ENCODE data around the gene MCRS1.

Gene MCRS1

GRCh38 chr12:49584591-49584990, 16.6 kb upstream of the MCRS1 start:
- Histone ChIP-seq H4K8ac (ENCODE audit: low read depth, low read length) (no peak overlapping the region), H3K56ac (ENCODE audit: low read length) (no peak overlapping the region), H4K5ac (ENCODE audit: low read length) (no peak overlapping the region), H3K9ac (ENCODE audit: low read length) (no peak overlapping the region), H3K36me3 (ENCODE audit: control insufficient read depth, insufficient read depth, low read length) (no peaks in the 10 kb centered on the region), H2BK5ac (ENCODE audit: low read length) (no peak overlapping the region), H2BK15ac (replicated peaks; ENCODE audit: low read depth) (no peak overlapping the region), H3K27me3 (ENCODE audit: insufficient read depth, low read length, poor library complexity) (no peaks in the 10 kb centered on the region), H2AK5ac (ENCODE audit: low read length) (no peak overlapping the region), H3K79me1 (ENCODE audit: low read length) (peaks cover 2% of the 10 kb centered on the region), H3K4me1 (ENCODE audit: control insufficient read depth, low read depth, low read length) (no peaks in the 10 kb centered on the region), H3K18ac (ENCODE audit: low read length) (no peak overlapping the region), H3K4ac (ENCODE audit: low read depth, low read length) (no peak overlapping the region), H3K79me2 (ENCODE audit: control insufficient read depth, insufficient read depth, low read length) (no peaks in the 10 kb centered on the region), H3K27ac (ENCODE audit: low read depth, low read length) (no peak overlapping the region), H3K4me3 (ENCODE audit: low read length) (no peak overlapping the region), H2BK120ac (ENCODE audit: low read depth, low read length) (no peak overlapping the region), H3K23ac (ENCODE audit: low read length) (no peak overlapping the region), H3K4me2 (ENCODE audit: low read length) (no peak overlapping the region)
- DNase-seq: no peak
- no CpG with 5 or more reads among the region's 7 CpGs for WGBS (ENCODE audit: extremely low coverage, insufficient coverage, low lambda C conversion rate)

- no peak overlapping the region for H2BK120ac ChIP-seq (ENCODE audit: low read depth, low read length)
- H3K27ac ChIP-seq (ENCODE audit: low read depth, low read length): no peak overlapping the region
- no peak overlapping the region for H3K56ac ChIP-seq (ENCODE audit: low read length)
- no peak overlapping the region for H4K5ac ChIP-seq (ENCODE audit: low read length)
- no peaks in the 10 kb centered on the region for H3K27me3 ChIP-seq (ENCODE audit: insufficient read depth, low read length, poor library complexity)
- no peak overlapping the region for H2BK5ac ChIP-seq (ENCODE audit: low read length)
- no peak overlapping the region for H3K23ac ChIP-seq (ENCODE audit: low read length)
- H3K4me1 ChIP-seq (ENCODE audit: control insufficient read depth, low read depth, low read length): no peaks in the 10 kb centered on the region
- H3K4me3 ChIP-seq (ENCODE audit: low read length): no peak overlapping the region
- WGBS (ENCODE audit: extremely low coverage, insufficient coverage, low lambda C conversion rate): no CpG with 5 or more reads among the region's 13 CpGs
- no peak overlapping the region for H3K4ac ChIP-seq (ENCODE audit: low read depth, low read length)
- no peak overlapping the region for H3K9ac ChIP-seq (ENCODE audit: low read length)
- H3K79me2 ChIP-seq (ENCODE audit: control insufficient read depth, insufficient read depth, low read length): no peaks in the 10 kb centered on the region
- H3K36me3 ChIP-seq (ENCODE audit: control insufficient read depth, insufficient read depth, low read length): no peaks in the 10 kb centered on the region
- H3K79me1 ChIP-seq (ENCODE audit: low read length): peaks cover 2% of the 10 kb centered on the region
- no peak for DNase-seq
- H4K8ac ChIP-seq (ENCODE audit: low read depth, low read length): no peak overlapping the region
- no peak overlapping the region for H3K4me2 ChIP-seq (ENCODE audit: low read length)
- H2BK15ac ChIP-seq (replicated peaks; ENCODE audit: low read depth): no peak overlapping the region
- H2AK5ac ChIP-seq (ENCODE audit: low read length): no peak overlapping the region
- no peak overlapping the region for H3K18ac ChIP-seq (ENCODE audit: low read length)
These were observed 15.6 kb upstream of the MCRS1 start for GRCh38 chr12:49583366-49584094.

GRCh38 chr12:49582850-49583249, 14.9 kb upstream of the MCRS1 start:
- Histone ChIP-seq H3K23ac (ENCODE audit: low read length) (no peak overlapping the region), H3K79me2 (ENCODE audit: control insufficient read depth, insufficient read depth, low read length) (no peaks in the 10 kb centered on the region), H3K4me3 (ENCODE audit: low read length) (no peak overlapping the region), H3K56ac (ENCODE audit: low read length) (no peak overlapping the region), H3K4me1 (ENCODE audit: control insufficient read depth, low read depth, low read length) (no peaks in the 10 kb centered on the region), H3K27me3 (ENCODE audit: insufficient read depth, low read length, poor library complexity) (no peaks in the 10 kb centered on the region), H2BK120ac (ENCODE audit: low read depth, low read length) (no peak overlapping the region), H4K8ac (ENCODE audit: low read depth, low read length) (no peak overlapping the region), H4K5ac (ENCODE audit: low read length) (no peak overlapping the region), H3K4ac (ENCODE audit: low read depth, low read length) (no peak overlapping the region), H2AK5ac (ENCODE audit: low read length) (no peak overlapping the region), H2BK5ac (ENCODE audit: low read length) (no peak overlapping the region), H2BK15ac (replicated peaks; ENCODE audit: low read depth) (no peak overlapping the region), H3K4me2 (ENCODE audit: low read length) (no peak overlapping the region), H3K9ac (ENCODE audit: low read length) (no peak overlapping the region), H3K27ac (ENCODE audit: low read depth, low read length) (no peak overlapping the region), H3K36me3 (ENCODE audit: control insufficient read depth, insufficient read depth, low read length) (no peaks in the 10 kb centered on the region), H3K79me1 (ENCODE audit: low read length) (peaks cover 2% of the 10 kb centered on the region), H3K18ac (ENCODE audit: low read length) (no peak overlapping the region)
- WGBS (ENCODE audit: extremely low coverage, insufficient coverage, low lambda C conversion rate): 100% methylated on average over 1 of the region's 4 CpGs
- DNase-seq: no peak

- Histone ChIP-seq H3K23ac (ENCODE audit: low read length) (no peak overlapping the region), H3K27ac (ENCODE audit: low read depth, low read length) (no peak overlapping the region), H4K5ac (ENCODE audit: low read length) (no peak overlapping the region), H3K4me1 (ENCODE audit: control insufficient read depth, low read depth, low read length) (no peaks in the 10 kb centered on the region), H3K56ac (ENCODE audit: low read length) (no peak overlapping the region), H3K36me3 (ENCODE audit: control insufficient read depth, insufficient read depth, low read length) (no peaks in the 10 kb centered on the region), H3K4me3 (ENCODE audit: low read length) (no peak overlapping the region), H3K4me2 (ENCODE audit: low read length) (no peak overlapping the region), H2BK120ac (ENCODE audit: low read depth, low read length) (no peak overlapping the region), H3K79me1 (ENCODE audit: low read length) (peaks cover 2% of the 10 kb centered on the region), H3K4ac (ENCODE audit: low read depth, low read length) (no peak overlapping the region), H3K9ac (ENCODE audit: low read length) (no peak overlapping the region), H4K8ac (ENCODE audit: low read depth, low read length) (no peak overlapping the region), H3K27me3 (ENCODE audit: insufficient read depth, low read length, poor library complexity) (no peaks in the 10 kb centered on the region), H2AK5ac (ENCODE audit: low read length) (no peak overlapping the region), H2BK5ac (ENCODE audit: low read length) (no peak overlapping the region), H2BK15ac (replicated peaks; ENCODE audit: low read depth) (no peak overlapping the region), H3K79me2 (ENCODE audit: control insufficient read depth, insufficient read depth, low read length) (no peaks in the 10 kb centered on the region), H3K18ac (ENCODE audit: low read length) (no peak overlapping the region)
- WGBS (ENCODE audit: extremely low coverage, insufficient coverage, low lambda C conversion rate): no CpG with 5 or more reads among the region's 1 CpG
- no peak for DNase-seq
These were observed 14.3 kb upstream of the MCRS1 start for GRCh38 chr12:49582201-49582600.

GRCh38 chr12:49580572-49581535, 12.9 kb upstream of the MCRS1 start:
- no peak overlapping the region for H3K18ac ChIP-seq (ENCODE audit: low read length)
- no CpG with 5 or more reads among the region's 8 CpGs for WGBS (ENCODE audit: extremely low coverage, insufficient coverage, low lambda C conversion rate)
- H3K79me2 ChIP-seq (ENCODE audit: control insufficient read depth, insufficient read depth, low read length): no peaks in the 10 kb centered on the region
- DNase-seq: peak; percentile 95
- no peaks in the 10 kb centered on the region for H3K27me3 ChIP-seq (ENCODE audit: insufficient read depth, low read length, poor library complexity)
- H3K79me1 ChIP-seq (ENCODE audit: low read length): peaks cover 6% of the 10 kb centered on the region
- no peak overlapping the region for H3K9ac ChIP-seq (ENCODE audit: low read length)
- H2BK15ac ChIP-seq (replicated peaks; ENCODE audit: low read depth): no peak overlapping the region
- no peak overlapping the region for H2BK5ac ChIP-seq (ENCODE audit: low read length)
- H3K27ac ChIP-seq (ENCODE audit: low read depth, low read length): no peak overlapping the region
- no peak overlapping the region for H4K8ac ChIP-seq (ENCODE audit: low read depth, low read length)
- no peak overlapping the region for H3K4me2 ChIP-seq (ENCODE audit: low read length)
- H2AK5ac ChIP-seq (ENCODE audit: low read length): no peak overlapping the region
- no peak overlapping the region for H3K23ac ChIP-seq (ENCODE audit: low read length)
- no peak overlapping the region for H3K4ac ChIP-seq (ENCODE audit: low read depth, low read length)
- no peak overlapping the region for H3K4me3 ChIP-seq (ENCODE audit: low read length)
- H3K4me1 ChIP-seq (ENCODE audit: control insufficient read depth, low read depth, low read length): no peaks in the 10 kb centered on the region
- peak overlapping the region; percentile 47 for H3K56ac ChIP-seq (ENCODE audit: low read length)
- H4K5ac ChIP-seq (ENCODE audit: low read length): no peak overlapping the region
- no peak overlapping the region for H2BK120ac ChIP-seq (ENCODE audit: low read depth, low read length)
- H3K36me3 ChIP-seq (ENCODE audit: control insufficient read depth, insufficient read depth, low read length): no peaks in the 10 kb centered on the region

All from mesendoderm (in vitro differentiated cells).